ENCODE results near the gene EHMT1. TPM values are rescaled to one million over a fixed set of nuclear protein-coding genes. Genes with fewer than 3 reads are reported as not detected.
A peak's percentile ranks its signal among the peaks of the same experiment; 100 is the strongest.

Gene EHMT1
- total and polyA plus RNA-seq, 2 of the 13 experiments (the other 11 are each of a cell fraction or from before 2014, with no cell fraction given) = 23.0 to 27.1 TPM

GRCh38 chr9:137618105-137619067 lies at the start of gene EHMT1 (continued):
- TF ChIP-seq, protein P1, sequence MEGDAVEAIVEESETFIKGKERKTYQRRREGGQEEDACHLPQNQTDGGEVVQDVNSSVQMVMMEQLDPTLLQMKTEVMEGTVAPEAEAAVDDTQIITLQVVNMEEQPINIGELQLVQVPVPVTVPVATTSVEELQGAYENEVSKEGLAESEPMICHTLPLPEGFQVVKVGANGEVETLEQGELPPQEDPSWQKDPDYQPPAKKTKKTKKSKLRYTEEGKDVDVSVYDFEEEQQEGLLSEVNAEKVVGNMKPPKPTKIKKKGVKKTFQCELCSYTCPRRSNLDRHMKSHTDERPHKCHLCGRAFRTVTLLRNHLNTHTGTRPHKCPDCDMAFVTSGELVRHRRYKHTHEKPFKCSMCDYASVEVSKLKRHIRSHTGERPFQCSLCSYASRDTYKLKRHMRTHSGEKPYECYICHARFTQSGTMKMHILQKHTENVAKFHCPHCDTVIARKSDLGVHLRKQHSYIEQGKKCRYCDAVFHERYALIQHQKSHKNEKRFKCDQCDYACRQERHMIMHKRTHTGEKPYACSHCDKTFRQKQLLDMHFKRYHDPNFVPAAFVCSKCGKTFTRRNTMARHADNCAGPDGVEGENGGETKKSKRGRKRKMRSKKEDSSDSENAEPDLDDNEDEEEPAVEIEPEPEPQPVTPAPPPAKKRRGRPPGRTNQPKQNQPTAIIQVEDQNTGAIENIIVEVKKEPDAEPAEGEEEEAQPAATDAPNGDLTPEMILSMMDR (CRISPR knock-in tag; IDR thresholded peaks at IDR 0.05) = peak; percentile 37; the same call in 1 of the 2 replicates
- no peak for TF ChIP-seq JARID2 (CRISPR knock-in tag; IDR thresholded peaks at IDR 0.05; ENCODE audit: insufficient replicate concordance)
- TF ChIP-seq SALL2 (CRISPR knock-in tag; IDR thresholded peaks at IDR 0.05) = peak; percentile 43; the same call in 1 of the 2 replicates
- TF ChIP-seq CHCHD3 (CRISPR knock-in tag; IDR thresholded peaks at IDR 0.05) = no peak
- no peak for TF ChIP-seq ZNF768 (CRISPR knock-in tag; IDR thresholded peaks at IDR 0.05)
- TF ChIP-seq ZNF747 (CRISPR knock-in tag; IDR thresholded peaks at IDR 0.05; ENCODE audit: borderline replicate concordance) = no peak
- 0 out of 2 replicates have a peak, but pooled peaks have one; percentile 28 for TF ChIP-seq SATB2 (CRISPR knock-in tag; IDR thresholded peaks at IDR 0.05)
- TF ChIP-seq ARID2 (CRISPR knock-in tag; IDR thresholded peaks at IDR 0.05; ENCODE audit: borderline replicate concordance) = 0 out of 2 replicates have a peak, but pooled peaks have one; percentile 33
- TF ChIP-seq HNF1B (CRISPR knock-in tag; IDR thresholded peaks at IDR 0.05) = peak; percentile 38; the same call in 1 of the 2 replicates
- TF ChIP-seq ZNF253 (CRISPR knock-in tag; IDR thresholded peaks at IDR 0.05; ENCODE audit: borderline replicate concordance) = no peak
- TF ChIP-seq KDM1A (CRISPR knock-in tag; IDR thresholded peaks at IDR 0.05) = no peak
- TF ChIP-seq, protein P2, sequence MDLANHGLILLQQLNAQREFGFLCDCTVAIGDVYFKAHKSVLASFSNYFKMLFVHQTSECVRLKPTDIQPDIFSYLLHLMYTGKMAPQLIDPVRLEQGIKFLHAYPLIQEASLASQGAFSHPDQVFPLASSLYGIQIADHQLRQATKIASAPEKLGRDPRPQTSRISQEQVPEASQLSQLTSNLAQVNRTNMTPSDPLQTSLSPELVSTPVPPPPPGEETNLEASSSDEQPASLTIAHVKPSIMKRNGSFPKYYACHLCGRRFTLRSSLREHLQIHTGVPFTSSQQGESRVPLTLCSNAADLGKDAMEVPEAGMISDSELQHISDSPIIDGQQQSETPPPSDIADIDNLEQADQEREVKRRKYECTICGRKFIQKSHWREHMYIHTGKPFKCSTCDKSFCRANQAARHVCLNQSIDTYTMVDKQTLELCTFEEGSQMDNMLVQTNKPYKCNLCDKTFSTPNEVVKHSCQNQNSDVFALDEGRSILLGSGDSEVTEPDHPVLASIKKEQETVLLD (CRISPR knock-in tag; IDR thresholded peaks at IDR 0.05; ENCODE audit: low read depth) = no peak; the same call in none of the 2 replicates
- TF ChIP-seq RBAK (CRISPR knock-in tag; IDR thresholded peaks at IDR 0.05) = 0 out of 2 replicates have a peak, but pooled peaks have one; percentile 54
- TF ChIP-seq MTA1 (CRISPR knock-in tag; IDR thresholded peaks at IDR 0.05; ENCODE audit: borderline replicate concordance) = no peak; the same call in 1 of the 2 replicates
- no peak for TF ChIP-seq FOXK2 (IDR thresholded peaks at IDR 0.05)
- TF ChIP-seq ZNF20 (CRISPR knock-in tag; IDR thresholded peaks at IDR 0.05) = no peak
- TF ChIP-seq, protein P3, sequence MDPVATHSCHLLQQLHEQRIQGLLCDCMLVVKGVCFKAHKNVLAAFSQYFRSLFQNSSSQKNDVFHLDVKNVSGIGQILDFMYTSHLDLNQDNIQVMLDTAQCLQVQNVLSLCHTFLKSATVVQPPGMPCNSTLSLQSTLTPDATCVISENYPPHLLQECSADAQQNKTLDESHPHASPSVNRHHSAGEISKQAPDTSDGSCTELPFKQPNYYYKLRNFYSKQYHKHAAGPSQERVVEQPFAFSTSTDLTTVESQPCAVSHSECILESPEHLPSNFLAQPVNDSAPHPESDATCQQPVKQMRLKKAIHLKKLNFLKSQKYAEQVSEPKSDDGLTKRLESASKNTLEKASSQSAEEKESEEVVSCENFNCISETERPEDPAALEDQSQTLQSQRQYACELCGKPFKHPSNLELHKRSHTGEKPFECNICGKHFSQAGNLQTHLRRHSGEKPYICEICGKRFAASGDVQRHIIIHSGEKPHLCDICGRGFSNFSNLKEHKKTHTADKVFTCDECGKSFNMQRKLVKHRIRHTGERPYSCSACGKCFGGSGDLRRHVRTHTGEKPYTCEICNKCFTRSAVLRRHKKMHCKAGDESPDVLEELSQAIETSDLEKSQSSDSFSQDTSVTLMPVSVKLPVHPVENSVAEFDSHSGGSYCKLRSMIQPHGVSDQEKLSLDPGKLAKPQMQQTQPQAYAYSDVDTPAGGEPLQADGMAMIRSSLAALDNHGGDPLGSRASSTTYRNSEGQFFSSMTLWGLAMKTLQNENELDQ (CRISPR knock-in tag; IDR thresholded peaks at IDR 0.05; ENCODE audit: borderline replicate concordance) = no peak
- 0 out of 4 replicates have a peak, but pooled peaks of 1 of the 2 experiments have one; percentile 24 for TF ChIP-seq EP300 (IDR thresholded peaks at IDR 0.05; ENCODE audit: low read depth in 2 of 2, low read length in 2 of 2)
- 0 out of 2 replicates have a peak, but pooled peaks have one; percentile 25 for TF ChIP-seq EP300 (CRISPR knock-in tag; IDR thresholded peaks at IDR 0.05; ENCODE audit: borderline replicate concordance)

All from HepG2 (cell line).